Measurements from ENCODE around the gene GRPEL1. TPM values are rescaled to one million over a fixed set of nuclear protein-coding genes. Genes with fewer than 3 reads are reported as not detected.

GRPEL1 gene
- total and polyA plus RNA-seq, 2 experiments from 2014 or later, result 28.3 to 56.5 TPM

- DNase-seq (ENCODE audit: low spot score), result no peak
- Histone ChIP-seq H3K4me2 (no peak overlapping the region), H3K4me1 (ENCODE audit: insufficient read depth) (no peaks in the 10 kb centered on the region), H3K79me2 (no peaks in the 10 kb centered on the region), H3K9me2 (replicated peaks; ENCODE audit: insufficient read depth) (no peaks in the 10 kb centered on the region), H3K36me3 (replicated peaks; ENCODE audit: insufficient read depth, low read depth) (no peaks in the 10 kb centered on the region), H3K27me3 (no peaks in the 10 kb centered on the region), H2AFZ (no peak overlapping the region), H3K27ac (no peak overlapping the region), H4K20me1 (ENCODE audit: insufficient read depth, poor library complexity, severe bottlenecking) (no peaks in the 10 kb centered on the region), H3K9me3 (ENCODE audit: low read depth) (no peaks in the 10 kb centered on the region), H3K4me3 (no peak overlapping the region)
- no peak for TF ChIP-seq CTCF (IDR thresholded peaks at IDR 0.05; ENCODE audit: poor library complexity)
- no peak for TF ChIP-seq EZH2 (IDR thresholded peaks at IDR 0.05; ENCODE audit: borderline replicate concordance)
- TF ChIP-seq EZH2phosphoT487 (IDR thresholded peaks at IDR 0.05; ENCODE audit: low read depth, severe bottlenecking, unreplicated experiment), result no peak
- 92% methylated on average over 5 of the region's 5 CpGs for WGBS (ENCODE audit: low lambda C conversion rate, missing lambda C conversion rate)
Measured at GRCh38 chr4:7078025-7078424, 10.2 kb upstream of the GRPEL1 start.

GRCh38 chr4:7077371-7077770, 9.5 kb upstream of the GRPEL1 start:
- H3K79me2 ChIP-seq, result no peaks in the 10 kb centered on the region
- H2AFZ ChIP-seq, result no peak overlapping the region
- no peaks in the 10 kb centered on the region for H3K9me3 ChIP-seq (ENCODE audit: low read depth)
- no peaks in the 10 kb centered on the region for H3K9me2 ChIP-seq (replicated peaks; ENCODE audit: insufficient read depth)
- H3K27me3 ChIP-seq, result no peaks in the 10 kb centered on the region
- WGBS (ENCODE audit: low lambda C conversion rate, missing lambda C conversion rate), result 88% methylated on average over 12 of the region's 12 CpGs
- DNase-seq (ENCODE audit: low spot score), result no peak
- no peaks in the 10 kb centered on the region for H4K20me1 ChIP-seq (ENCODE audit: insufficient read depth, poor library complexity, severe bottlenecking)
- H3K4me3 ChIP-seq, result no peak overlapping the region
- H3K27ac ChIP-seq, result no peak overlapping the region
- no peaks in the 10 kb centered on the region for H3K4me1 ChIP-seq (ENCODE audit: insufficient read depth)
- H3K36me3 ChIP-seq (replicated peaks; ENCODE audit: insufficient read depth, low read depth), result no peaks in the 10 kb centered on the region
- H3K4me2 ChIP-seq, result no peak overlapping the region
- TF ChIP-seq EZH2 (IDR thresholded peaks at IDR 0.05; ENCODE audit: borderline replicate concordance) (no peak), EZH2phosphoT487 (IDR thresholded peaks at IDR 0.05; ENCODE audit: low read depth, severe bottlenecking, unreplicated experiment) (no peak), CTCF (IDR thresholded peaks at IDR 0.05; ENCODE audit: poor library complexity) (no peak)

- no peak for TF ChIP-seq EZH2 (IDR thresholded peaks at IDR 0.05; ENCODE audit: borderline replicate concordance)
- no peak for TF ChIP-seq CTCF (IDR thresholded peaks at IDR 0.05; ENCODE audit: poor library complexity)
- no peak for TF ChIP-seq EZH2phosphoT487 (IDR thresholded peaks at IDR 0.05; ENCODE audit: low read depth, severe bottlenecking, unreplicated experiment)
- WGBS (ENCODE audit: low lambda C conversion rate, missing lambda C conversion rate), result 81% methylated on average over 6 of the region's 6 CpGs
- no peaks in the 10 kb centered on the region for H4K20me1 ChIP-seq (ENCODE audit: insufficient read depth, poor library complexity, severe bottlenecking)
Measured at GRCh38 chr4:7076696-7077082, 8.8 kb upstream of the GRPEL1 start.

More at GRCh38 chr4:7076696-7077082, 8.8 kb upstream of the GRPEL1 start:
- Histone ChIP-seq H3K79me2 (no peaks in the 10 kb centered on the region), H3K9me2 (replicated peaks; ENCODE audit: insufficient read depth) (no peaks in the 10 kb centered on the region), H2AFZ (no peak overlapping the region), H3K27me3 (no peaks in the 10 kb centered on the region), H3K4me2 (no peak overlapping the region), H3K27ac (no peak overlapping the region), H3K4me3 (no peak overlapping the region), H3K9me3 (ENCODE audit: low read depth) (no peaks in the 10 kb centered on the region), H3K4me1 (ENCODE audit: insufficient read depth) (no peaks in the 10 kb centered on the region), H3K36me3 (replicated peaks; ENCODE audit: insufficient read depth, low read depth) (no peaks in the 10 kb centered on the region)
- DNase-seq (ENCODE audit: low spot score), result no peak

Data from hepatocyte (in vitro differentiated cells).